HepG2 (cell line): ENCODE measurements around the gene AURKA. TPM values are rescaled to one million over a fixed set of nuclear protein-coding genes. Genes with fewer than 3 reads are reported as not detected.

ENCODE experiments used
- ARID4A ChIP-seq: sonication (generic); formaldehyde crosslinking; IDR thresholded peaks from 2 replicates; pipeline ENCODE4 v1.5.0; 2020; ENCODE audit warnings: mild to moderate bottlenecking, missing genetic modification reagents, borderline replicate concordance
- BRCA1 ChIP-seq: sonication (generic); formaldehyde crosslinking; IDR thresholded peaks from 2 replicates; pipeline ENCODE4 v1.4.0; 2020; ENCODE audit warnings: missing genetic modification reagents
- BRD4 ChIP-seq: sonication (generic); formaldehyde crosslinking; IDR thresholded peaks from 2 replicates; pipeline ENCODE4 v1.4.0; 2020; ENCODE audit warnings: missing genetic modification reagents
- CEBPB ChIP-seq: IDR thresholded peaks from 2 replicates; pipeline ENCODE4 v1.6.1; 2011; ENCODE audit warnings: low read depth, low read length, improper control_type of control experiment, borderline replicate concordance
- NCOR1 ChIP-seq: fragments of 200-600 bp; sonication (generic); IDR thresholded peaks from 2 replicates; pipeline ENCODE4 v1.7.0; 2017; ENCODE audit warnings: antibody characterized with exemption, low read length, borderline replicate concordance
- ONECUT2 ChIP-seq: sonication (generic); formaldehyde crosslinking; IDR thresholded peaks from 2 replicates; pipeline ENCODE4 v1.4.0; 2020; ENCODE audit warnings: missing genetic modification reagents
- RAD21 ChIP-seq: fragments of 450-650 bp; formaldehyde crosslinking; IDR thresholded peaks from 2 replicates; pipeline ENCODE4 v1.5.0; 2020; ENCODE audit warnings: mild to moderate bottlenecking
- RFX1 ChIP-seq: fragments of 450-650 bp; IDR thresholded peaks from 2 replicates; pipeline ENCODE4 v1.6.1; 2017
- RNF219 ChIP-seq: sonication (generic); formaldehyde crosslinking; IDR thresholded peaks from 2 replicates; pipeline ENCODE4 v1.5.0; 2020; ENCODE audit warnings: mild to moderate bottlenecking, missing genetic modification reagents
- ZNF124 ChIP-seq: sonication (generic); formaldehyde crosslinking; IDR thresholded peaks from 2 replicates; pipeline ENCODE4 v1.4.0; 2020; ENCODE audit warnings: missing genetic modification reagents
- ZNF747 ChIP-seq: sonication (generic); formaldehyde crosslinking; IDR thresholded peaks from 2 replicates; pipeline ENCODE4 v1.8.1; 2023; ENCODE audit warnings: missing genetic modification reagents, mild to moderate bottlenecking, borderline replicate concordance
- ZNF891 ChIP-seq: sonication (generic); formaldehyde crosslinking; IDR thresholded peaks from 2 replicates; pipeline ENCODE4 v1.5.0; 2020; ENCODE audit warnings: mild to moderate bottlenecking, missing genetic modification reagents
- polyA plus RNA-seq, 8 experiments: library from polyadenylated mRNA; depleted of rRNA in 3 of 8; stranded (reverse) in 7 of 8; unstranded in 1 of 8; fragments of >200 nt; fragmentation: Illumina TruSeq in 4 of 8; extraction: Trizol in 4 of 8; gene quantifications; 2 replicates each; pipeline versions ENCODE4 v1.2.1 to v1.2.3, GENCODE V29; 2011 to 2016; ENCODE audit warnings: low read depth in 4 of 8, missing spikeins in 1 of 8, mixed read lengths in 1 of 8; ENCODE audit not compliant: insufficient read depth in 1 of 8
- total RNA-seq, 5 experiments: library from RNA; depleted of rRNA; stranded (reverse); fragments of >200 nt; fragmentation: Illumina TruSeq; extraction: Trizol; gene quantifications; 2 replicates each; pipeline ENCODE4 v1.2.3, GENCODE V29; 2016; ENCODE audit warnings: low read depth in 1 of 5
- TF ChIP-seq, protein P1 (sequence below): sonication (generic); formaldehyde crosslinking; IDR thresholded peaks from 2 replicates; pipeline ENCODE4 v1.9.0; 2021; ENCODE audit warnings: mild to moderate bottlenecking, missing genetic modification reagents

Gene AURKA
- total and polyA plus RNA-seq, 2 of the 13 experiments (the other 11 are each of a cell fraction or from before 2014, with no cell fraction given): 96.4 to 224 TPM

DNA sequence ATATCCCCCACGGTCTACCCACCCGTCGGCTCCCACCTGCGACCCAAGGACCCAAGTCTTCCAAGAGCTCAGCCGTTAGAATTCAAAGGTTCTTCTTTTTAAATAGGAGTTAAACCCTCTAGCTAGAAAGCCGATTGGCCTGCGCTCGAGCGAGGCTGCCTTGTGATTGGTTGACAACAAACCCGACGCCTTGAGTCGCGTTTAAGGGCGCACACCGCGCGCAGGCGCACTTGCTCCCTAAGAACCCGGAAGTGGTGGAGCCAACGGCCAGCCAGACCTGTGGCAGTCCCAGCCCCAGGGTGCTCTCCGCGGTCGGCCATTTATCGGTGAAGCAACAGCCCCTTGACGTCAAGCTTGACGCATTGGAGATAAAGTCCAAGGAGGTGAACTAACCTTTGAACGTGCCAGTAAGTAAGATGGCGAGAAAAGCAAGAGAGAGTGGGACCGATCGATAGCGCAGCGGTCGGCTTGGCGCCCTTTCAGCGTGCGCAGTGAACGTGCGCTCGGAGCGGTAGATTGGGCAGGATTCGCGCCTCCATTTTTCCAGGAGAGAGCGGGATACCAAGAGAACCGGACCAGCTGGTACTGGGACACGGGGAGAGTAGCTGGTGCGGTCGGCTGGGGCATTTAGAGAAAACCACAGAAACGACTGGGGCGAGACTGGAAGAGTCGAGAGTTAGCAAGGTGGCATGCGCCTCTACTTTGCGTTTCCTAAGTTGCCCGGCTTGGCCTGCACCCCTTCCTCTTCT, at the start of gene AURKA, which contains the start of gene CSTF1 (continued):
- TF ChIP-seq, protein P1, sequence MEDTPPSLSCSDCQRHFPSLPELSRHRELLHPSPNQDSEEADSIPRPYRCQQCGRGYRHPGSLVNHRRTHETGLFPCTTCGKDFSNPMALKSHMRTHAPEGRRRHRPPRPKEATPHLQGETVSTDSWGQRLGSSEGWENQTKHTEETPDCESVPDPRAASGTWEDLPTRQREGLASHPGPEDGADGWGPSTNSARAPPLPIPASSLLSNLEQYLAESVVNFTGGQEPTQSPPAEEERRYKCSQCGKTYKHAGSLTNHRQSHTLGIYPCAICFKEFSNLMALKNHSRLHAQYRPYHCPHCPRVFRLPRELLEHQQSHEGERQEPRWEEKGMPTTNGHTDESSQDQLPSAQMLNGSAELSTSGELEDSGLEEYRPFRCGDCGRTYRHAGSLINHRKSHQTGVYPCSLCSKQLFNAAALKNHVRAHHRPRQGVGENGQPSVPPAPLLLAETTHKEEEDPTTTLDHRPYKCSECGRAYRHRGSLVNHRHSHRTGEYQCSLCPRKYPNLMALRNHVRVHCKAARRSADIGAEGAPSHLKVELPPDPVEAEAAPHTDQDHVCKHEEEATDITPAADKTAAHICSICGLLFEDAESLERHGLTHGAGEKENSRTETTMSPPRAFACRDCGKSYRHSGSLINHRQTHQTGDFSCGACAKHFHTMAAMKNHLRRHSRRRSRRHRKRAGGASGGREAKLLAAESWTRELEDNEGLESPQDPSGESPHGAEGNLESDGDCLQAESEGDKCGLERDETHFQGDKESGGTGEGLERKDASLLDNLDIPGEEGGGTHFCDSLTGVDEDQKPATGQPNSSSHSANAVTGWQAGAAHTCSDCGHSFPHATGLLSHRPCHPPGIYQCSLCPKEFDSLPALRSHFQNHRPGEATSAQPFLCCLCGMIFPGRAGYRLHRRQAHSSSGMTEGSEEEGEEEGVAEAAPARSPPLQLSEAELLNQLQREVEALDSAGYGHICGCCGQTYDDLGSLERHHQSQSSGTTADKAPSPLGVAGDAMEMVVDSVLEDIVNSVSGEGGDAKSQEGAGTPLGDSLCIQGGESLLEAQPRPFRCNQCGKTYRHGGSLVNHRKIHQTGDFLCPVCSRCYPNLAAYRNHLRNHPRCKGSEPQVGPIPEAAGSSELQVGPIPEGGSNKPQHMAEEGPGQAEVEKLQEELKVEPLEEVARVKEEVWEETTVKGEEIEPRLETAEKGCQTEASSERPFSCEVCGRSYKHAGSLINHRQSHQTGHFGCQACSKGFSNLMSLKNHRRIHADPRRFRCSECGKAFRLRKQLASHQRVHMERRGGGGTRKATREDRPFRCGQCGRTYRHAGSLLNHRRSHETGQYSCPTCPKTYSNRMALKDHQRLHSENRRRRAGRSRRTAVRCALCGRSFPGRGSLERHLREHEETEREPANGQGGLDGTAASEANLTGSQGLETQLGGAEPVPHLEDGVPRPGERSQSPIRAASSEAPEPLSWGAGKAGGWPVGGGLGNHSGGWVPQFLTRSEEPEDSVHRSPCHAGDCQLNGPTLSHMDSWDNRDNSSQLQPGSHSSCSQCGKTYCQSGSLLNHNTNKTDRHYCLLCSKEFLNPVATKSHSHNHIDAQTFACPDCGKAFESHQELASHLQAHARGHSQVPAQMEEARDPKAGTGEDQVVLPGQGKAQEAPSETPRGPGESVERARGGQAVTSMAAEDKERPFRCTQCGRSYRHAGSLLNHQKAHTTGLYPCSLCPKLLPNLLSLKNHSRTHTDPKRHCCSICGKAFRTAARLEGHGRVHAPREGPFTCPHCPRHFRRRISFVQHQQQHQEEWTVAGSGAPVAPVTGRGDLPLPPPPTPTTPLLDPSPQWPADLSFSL: no peak
- TF ChIP-seq RAD21 (CRISPR knock-in tag) (peak; percentile 59), BRCA1 (peak; percentile 98), ZNF124 (CRISPR knock-in tag) (peak; percentile 98), CEBPB (peak; percentile 100), RNF219 (CRISPR knock-in tag) (0 out of 2 replicates have a peak, but pooled peaks have one; percentile 91), ZNF747 (CRISPR knock-in tag) (peak; percentile 97), ZNF891 (CRISPR knock-in tag) (peak; percentile 99), BRD4 (CRISPR knock-in tag) (peak; percentile 100), NCOR1 (peak; percentile 99), ONECUT2 (CRISPR knock-in tag) (peak; percentile 98), ARID4A (CRISPR knock-in tag) (peak; percentile 99), RFX1 (no peak)
